Right lobe of liver (tissue), 6 donors: ENCODE data around the gene FCHO1. TPM values are rescaled to one million over a fixed set of nuclear protein-coding genes. Genes with fewer than 3 reads are reported as not detected.

Experiments
- ATAC-seq, 4 donors: fragments of 200-7000 bp; cut with Tn5 transposase; one replicate each; pipeline ENCODE4 v1.9.1; 2020; ENCODE audit warnings: mild to moderate bottlenecking in 4 of 4, moderate library complexity in 4 of 4
- DNase-seq, 3 donors: peaks; one replicate each; pipeline ENCODE4 v3.0.0-alpha.2; 2020
- H3K27ac ChIP-seq, 3 donors: fragments of 200-600 bp; one replicate each; pipeline ENCODE4 v1.8.0; 2022
- H3K27me3 ChIP-seq, 2 donors: fragments of 200-600 bp; one replicate each; pipeline ENCODE4 v1.8.0; 2022
- H3K36me3 ChIP-seq, 4 donors: fragments of 200-600 bp; sonication (generic) in 1 of 4; one replicate each; pipeline versions ENCODE4 v1.5.1 to v1.8.0; 2017 to 2022; ENCODE audit warnings: control low read depth in 1 of 4
- H3K4me1 ChIP-seq, 4 donors: fragments of 200-600 bp; sonication (generic) in 1 of 4; one replicate each; pipeline versions ENCODE4 v1.5.1 to v1.8.0; 2017 to 2022; ENCODE audit warnings: control low read depth in 1 of 4
- H3K4me3 ChIP-seq, 3 donors: fragments of 200-600 bp; one replicate each; pipeline ENCODE4 v1.8.0; 2022
- H3K9me3 ChIP-seq, 4 donors: fragments of 200-600 bp; sonication (generic) in 1 of 4; one replicate each; pipeline versions ENCODE4 v1.5.1 to v1.8.0; 2017 to 2022; ENCODE audit warnings: control low read depth in 1 of 4
- POLR2A ChIP-seq: fragments of 450-650 bp; IDR thresholded peaks from one replicate; pipeline ENCODE4 v1.6.1; 2017; ENCODE audit warnings: antibody characterized with exemption, mild to moderate bottlenecking
- WGBS: methylation state at CpG from one replicate; pipeline ENCODE4 v1.1.6; 2018; ENCODE audit warnings: low coverage, low lambda C conversion rate; ENCODE audit not compliant: insufficient coverage; ENCODE audit errors: missing lambda C conversion rate; 5-methylcytosine and 5-hydroxymethylcytosine counted together
- intact Hi-C, 2 donors: fragments of 100-400 bp; cut with DNase I; formaldehyde crosslinking; loops; one replicate each; pipeline versions ENCODE4 v1.11.2 to v1.14.1; 2022
- total RNA-seq, 6 experiments: library from RNA; depleted of rRNA in 2 of 6; stranded (reverse); fragments of >200 nt in 2 of 6; fragmentation: NEBNext Ultra II Directional in 3 of 6; extraction: Animal tissue kit (Norgen Biotek cat#: 25700) in 3 of 6; gene quantifications; one replicate each; pipeline versions ENCODE4 v1.1.0 to v1.2.4, GENCODE V29; 2016 to 2023
- TF ChIP-seq, protein P1 (sequence below), 4 donors: fragments of 200-600 bp in 3 of 4; fragments of 450-650 bp in 1 of 4; IDR thresholded peaks; one replicate each; pipeline versions ENCODE4 v1.5.1 to v1.8.0; 2016 to 2022; ENCODE audit warnings: antibody characterized with exemption in 4 of 4, mild to moderate bottlenecking in 2 of 4
- donor health status: DM: no; HTN: yes; CAD: no.
- donor health status: DM: no; HTN: no; CAD: no.
- donor health status: DM: no; HTN: no; CAD: no.
- donor health status: DM: no; HTN: yes; CAD: no.
- donor health status: DM: no; HTN: yes; CAD: no.

Gene FCHO1
- total RNA-seq, 6 experiments from 2014 or later = 0.93 to 3.6 (median 1.3) TPM

- H3K27me3 ChIP-seq = no peaks in the 10 kb centered on the region
- H3K4me3 ChIP-seq = no peak overlapping the region
- H3K36me3 ChIP-seq = no peaks in the 10 kb centered on the region
- no peak overlapping the region for H3K27ac ChIP-seq
- whole genome bisulfite sequencing = 75% methylated on average over 2 of the region's 8 CpGs
- ATAC-seq = peak in 1 of 4 donors; percentile 26
- intact Hi-C loops = no loop called here
- no peaks in the 10 kb centered on the region for H3K4me1 ChIP-seq
- no peaks in the 10 kb centered on the region for H3K9me3 ChIP-seq
- no peak for TF ChIP-seq POLR2A
- TF ChIP-seq, protein P1, sequence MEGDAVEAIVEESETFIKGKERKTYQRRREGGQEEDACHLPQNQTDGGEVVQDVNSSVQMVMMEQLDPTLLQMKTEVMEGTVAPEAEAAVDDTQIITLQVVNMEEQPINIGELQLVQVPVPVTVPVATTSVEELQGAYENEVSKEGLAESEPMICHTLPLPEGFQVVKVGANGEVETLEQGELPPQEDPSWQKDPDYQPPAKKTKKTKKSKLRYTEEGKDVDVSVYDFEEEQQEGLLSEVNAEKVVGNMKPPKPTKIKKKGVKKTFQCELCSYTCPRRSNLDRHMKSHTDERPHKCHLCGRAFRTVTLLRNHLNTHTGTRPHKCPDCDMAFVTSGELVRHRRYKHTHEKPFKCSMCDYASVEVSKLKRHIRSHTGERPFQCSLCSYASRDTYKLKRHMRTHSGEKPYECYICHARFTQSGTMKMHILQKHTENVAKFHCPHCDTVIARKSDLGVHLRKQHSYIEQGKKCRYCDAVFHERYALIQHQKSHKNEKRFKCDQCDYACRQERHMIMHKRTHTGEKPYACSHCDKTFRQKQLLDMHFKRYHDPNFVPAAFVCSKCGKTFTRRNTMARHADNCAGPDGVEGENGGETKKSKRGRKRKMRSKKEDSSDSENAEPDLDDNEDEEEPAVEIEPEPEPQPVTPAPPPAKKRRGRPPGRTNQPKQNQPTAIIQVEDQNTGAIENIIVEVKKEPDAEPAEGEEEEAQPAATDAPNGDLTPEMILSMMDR (IDR thresholded peaks at IDR 0.05) = no peak
- DNase-seq = no peak
These were observed 73.1 kb downstream of the FCHO1 start for GRCh38 chr19:17824339-17824738.

DNA sequence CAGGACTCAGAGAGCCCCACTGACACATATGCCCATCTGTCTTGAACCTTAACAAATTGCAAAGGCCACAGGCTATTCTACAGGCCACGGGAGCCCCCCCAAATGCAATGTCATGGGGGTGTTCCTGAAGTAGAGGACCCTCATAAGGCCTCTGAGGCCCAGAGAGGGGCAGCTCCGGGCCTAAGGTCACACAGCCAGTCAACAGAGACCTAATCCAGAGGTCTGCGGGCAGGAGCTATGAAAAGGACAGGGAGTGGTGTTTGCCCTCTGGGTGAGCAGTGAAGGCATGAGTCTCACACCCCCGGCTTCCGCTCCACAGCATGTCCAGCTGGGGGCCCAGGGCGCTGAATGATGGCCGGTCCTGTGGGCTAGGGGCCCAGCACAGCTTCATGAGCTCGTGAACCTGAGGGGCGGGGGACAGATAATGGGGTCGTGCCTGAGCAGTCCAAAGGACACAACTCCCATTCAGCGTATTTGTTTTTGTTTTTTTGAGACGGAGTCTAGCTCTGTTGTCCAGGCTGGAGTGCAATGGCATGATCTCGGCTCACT lies 75.3 kb downstream of the FCHO1 start:
- Histone ChIP-seq H3K27ac (no peak overlapping the region), H3K4me3 (no peak overlapping the region), H3K9me3 (no peaks in the 10 kb centered on the region), H3K27me3 (no peaks in the 10 kb centered on the region), H3K4me1 (no peaks in the 10 kb centered on the region), H3K36me3 (no peaks in the 10 kb centered on the region)
- TF ChIP-seq, protein P1 (IDR thresholded peaks at IDR 0.05) = no peak
- no peak for TF ChIP-seq POLR2A
- no peak for ATAC-seq
- DNase-seq = no peak
- intact Hi-C loops = no loop called here
- 41% methylated on average over 4 of the region's 13 CpGs for WGBS

- TF ChIP-seq POLR2A = no peak
- TF ChIP-seq, protein P1 (IDR thresholded peaks at IDR 0.05) = no peak
- no peaks in the 10 kb centered on the region for H3K36me3 ChIP-seq
- 18% methylated on average over 16 of the region's 29 CpGs for WGBS
- H3K4me3 ChIP-seq = no peak overlapping the region
- intact Hi-C loops = no loop called here
- H3K9me3 ChIP-seq = no peaks in the 10 kb centered on the region
- ATAC-seq (peak in 2 of 4 donors; percentile 6 to 52), DNase-seq (no peak)
- H3K27ac ChIP-seq = no peak overlapping the region
- H3K4me1 ChIP-seq = no peaks in the 10 kb centered on the region
- no peaks in the 10 kb centered on the region for H3K27me3 ChIP-seq
These were observed 78.7 kb downstream of the FCHO1 start for GRCh38 chr19:17829855-17830566.

DNA sequence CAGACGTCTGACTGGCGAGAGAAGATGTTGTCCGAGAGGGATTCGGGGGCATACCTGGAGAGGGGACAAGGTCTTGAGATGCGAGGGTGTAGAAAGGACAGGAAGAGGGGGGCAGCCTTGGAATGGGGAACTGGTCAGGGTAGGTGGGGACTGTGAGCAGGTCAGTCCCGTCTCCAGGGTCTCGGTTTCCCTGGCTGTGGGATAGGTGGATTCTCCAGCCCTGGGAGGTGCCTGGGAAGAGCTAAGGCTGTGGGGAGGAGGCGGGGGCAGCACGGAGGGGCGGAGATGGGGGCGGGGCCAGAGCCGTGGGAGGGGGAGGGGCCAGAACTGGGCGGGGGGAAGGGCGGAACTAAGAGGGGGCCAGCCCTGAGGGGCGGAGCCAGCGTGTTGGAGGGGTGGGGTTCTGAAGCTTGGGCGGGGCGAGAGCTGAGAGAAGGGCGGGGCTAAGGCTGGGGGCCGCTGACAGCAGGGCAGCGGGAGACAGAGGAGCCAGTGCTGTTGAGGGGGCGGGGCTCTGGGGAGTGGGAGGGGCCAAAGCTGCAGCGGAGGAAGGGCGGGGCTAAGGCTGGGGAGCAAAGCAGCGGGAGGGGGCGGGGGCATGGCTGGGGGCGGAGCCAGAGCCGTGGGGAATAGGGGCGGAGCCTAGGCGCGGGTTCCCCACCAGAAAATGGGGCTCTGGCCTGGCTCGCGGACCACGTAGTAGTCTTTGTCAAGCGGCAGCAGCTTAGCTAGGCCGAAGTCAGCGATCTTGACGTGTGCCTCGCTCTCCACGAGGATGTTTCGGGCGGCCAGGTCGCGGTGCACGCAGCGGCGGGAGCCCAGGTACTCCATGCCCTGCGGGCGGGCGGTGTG lies 79.5 kb downstream of the FCHO1 start:
- Histone ChIP-seq H3K27me3 (no peaks in the 10 kb centered on the region), H3K27ac (no peak overlapping the region), H3K9me3 (no peaks in the 10 kb centered on the region), H3K4me3 (no peak overlapping the region), H3K36me3 (no peaks in the 10 kb centered on the region), H3K4me1 (no peaks in the 10 kb centered on the region)
- ATAC-seq = peak; percentile 47 to 77 (median 60)
- 14% methylated on average over 24 of the region's 50 CpGs for WGBS
- intact Hi-C loops = no loop called here
- TF ChIP-seq, protein P1 (IDR thresholded peaks at IDR 0.05) = no peak
- TF ChIP-seq POLR2A = no peak
- no peak for DNase-seq
